HG03135 (cell line): ENCODE data around the gene PDZRN3.
"Not testable (repeated sequence)": the region's sequence is repeated elsewhere in the genome, so short reads cannot be mapped to it uniquely, and the experiment has no call there.

Experiments
- ATAC-seq: cut with Tn5 transposase; IDR thresholded peaks from one replicate; pipeline ENCODE4 v1.9.1; 2021; ENCODE audit warnings: mild to moderate bottlenecking, moderate library complexity; ENCODE audit not compliant: unreplicated experiment

The PDZRN3 gene

GRCh38 chr3:73470860-73471259 is 153.9 kb downstream of the PDZRN3 start:
- no peak for ATAC-seq

DNA sequence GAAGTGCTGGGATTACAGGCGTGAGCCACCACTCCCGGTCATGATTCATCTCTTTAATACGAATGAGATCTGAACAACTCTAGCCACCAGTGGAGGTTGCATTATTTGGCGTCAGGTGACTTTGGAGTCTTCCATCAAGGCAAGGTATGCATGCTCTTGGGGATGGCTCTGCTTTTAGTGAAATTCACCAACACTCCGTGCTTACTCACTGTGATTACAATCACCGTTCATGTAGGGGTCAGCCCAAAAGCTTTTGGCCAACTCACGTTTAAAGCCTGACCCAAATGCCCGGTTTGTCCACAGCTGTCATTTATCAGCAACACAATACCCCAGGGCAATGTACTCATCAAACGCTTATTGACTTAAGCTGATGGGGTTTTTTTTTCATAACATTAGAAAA is 155.4 kb downstream of the PDZRN3 start:
- no peak for ATAC-seq

DNA sequence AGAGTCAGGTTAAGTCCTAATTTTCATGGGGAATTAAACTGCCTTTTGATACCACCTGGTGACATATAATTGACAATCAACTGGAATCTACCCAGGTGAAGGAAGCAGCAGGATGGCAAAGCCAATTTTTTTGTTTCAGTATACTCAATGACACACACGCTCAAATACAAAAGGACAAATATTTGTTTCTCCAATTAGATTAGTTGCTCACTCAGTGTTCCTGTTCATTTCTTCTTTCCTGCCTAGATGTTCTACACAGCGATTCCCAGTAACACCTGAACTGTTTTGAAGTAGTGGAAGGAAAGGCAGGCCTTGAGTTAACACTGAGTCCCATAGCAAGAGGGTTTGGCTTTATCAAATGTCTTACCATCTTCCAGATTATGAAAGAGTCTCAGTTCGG is 157.5 kb downstream of the PDZRN3 start:
- ATAC-seq = no peak

GRCh38 chr3:73465926-73466325 is 158.8 kb downstream of the PDZRN3 start:
- no peak for ATAC-seq

GRCh38 chr3:73464126-73464525 is 160.6 kb downstream of the PDZRN3 start:
- not testable (repeated sequence) for ATAC-seq

GRCh38 chr3:73461547-73461946 is 163.2 kb downstream of the PDZRN3 start:
- no peak for ATAC-seq

GRCh38 chr3:73459711-73460110 is 165.0 kb downstream of the PDZRN3 start:
- ATAC-seq = no peak

DNA sequence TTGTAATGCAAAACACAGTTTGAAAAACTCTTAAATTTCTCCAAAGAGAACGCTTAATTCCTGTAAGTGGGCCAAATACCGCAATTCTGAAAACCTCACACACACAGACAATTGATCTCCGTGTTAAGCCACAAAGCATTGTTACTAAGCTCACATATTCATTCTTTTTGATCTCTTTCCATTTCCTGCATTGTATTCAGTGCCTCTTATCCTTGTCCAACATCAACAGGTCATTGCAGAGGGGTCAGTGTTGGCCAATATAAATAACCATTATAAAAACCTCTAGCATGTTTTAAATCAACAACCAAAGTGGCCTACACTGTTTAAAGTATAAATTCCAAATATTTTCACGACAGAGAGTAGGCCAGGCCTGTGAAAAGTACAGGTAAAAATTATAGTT is 171.1 kb downstream of the PDZRN3 start:
- no peak for ATAC-seq

- ATAC-seq = no peak
These were observed 172.0 kb downstream of the PDZRN3 start for GRCh38 chr3:73452729-73453128.

DNA sequence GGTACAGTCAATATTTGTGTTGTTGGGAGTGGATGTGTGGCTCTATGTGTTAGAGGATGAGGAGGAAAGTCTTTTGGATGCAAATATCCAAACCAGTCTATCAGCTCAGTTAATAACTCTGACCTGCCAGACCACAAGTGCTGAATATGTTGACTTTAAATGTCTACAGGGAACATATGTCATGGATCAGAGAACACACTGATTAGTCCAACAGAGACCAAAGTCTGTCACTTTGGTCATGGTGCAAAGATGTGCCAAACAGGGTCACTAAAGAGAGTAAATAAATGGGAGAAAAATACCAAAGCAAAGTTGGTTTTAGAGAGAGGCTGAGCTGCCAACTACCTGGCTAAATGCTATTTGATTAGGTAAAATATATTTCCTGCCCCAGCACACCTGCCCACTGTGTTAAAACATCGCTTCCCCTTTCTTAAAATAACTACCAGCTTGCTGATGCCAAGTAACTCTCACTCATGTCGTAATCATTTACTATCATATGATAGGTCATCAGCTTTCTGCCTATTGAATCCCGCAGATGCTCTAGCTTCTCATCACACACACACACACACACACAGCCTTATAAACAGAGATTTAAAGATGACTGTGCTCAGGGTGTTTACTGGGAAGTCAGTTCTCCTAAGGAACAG is 173.3 kb downstream of the PDZRN3 start:
- ATAC-seq = peak; percentile 36

DNA sequence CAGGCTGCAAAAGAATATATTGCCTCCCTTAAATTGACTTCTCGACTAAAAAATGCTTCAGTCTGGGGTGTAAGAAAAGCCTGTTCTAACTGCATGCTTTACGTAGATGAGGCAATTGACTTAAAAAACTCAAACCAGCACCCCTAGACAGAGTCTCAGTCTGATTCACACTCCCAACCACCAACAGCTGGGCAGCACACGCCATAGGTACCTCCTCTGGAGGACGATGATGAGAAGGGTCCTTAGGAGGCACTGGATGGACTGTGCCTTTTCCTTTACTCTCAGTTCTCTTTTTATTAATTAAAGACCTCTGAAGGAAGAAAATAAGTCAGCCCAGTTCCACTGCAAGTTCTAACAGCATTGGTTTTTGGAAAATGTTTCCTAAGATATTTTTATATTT is 175.0 kb downstream of the PDZRN3 start:
- ATAC-seq = no peak

- peak; percentile 89 for ATAC-seq
These were observed 175.9 kb downstream of the PDZRN3 start for GRCh38 chr3:73448761-73449301.

- no peak for ATAC-seq
These were observed 176.7 kb downstream of the PDZRN3 start for GRCh38 chr3:73448041-73448440.

DNA sequence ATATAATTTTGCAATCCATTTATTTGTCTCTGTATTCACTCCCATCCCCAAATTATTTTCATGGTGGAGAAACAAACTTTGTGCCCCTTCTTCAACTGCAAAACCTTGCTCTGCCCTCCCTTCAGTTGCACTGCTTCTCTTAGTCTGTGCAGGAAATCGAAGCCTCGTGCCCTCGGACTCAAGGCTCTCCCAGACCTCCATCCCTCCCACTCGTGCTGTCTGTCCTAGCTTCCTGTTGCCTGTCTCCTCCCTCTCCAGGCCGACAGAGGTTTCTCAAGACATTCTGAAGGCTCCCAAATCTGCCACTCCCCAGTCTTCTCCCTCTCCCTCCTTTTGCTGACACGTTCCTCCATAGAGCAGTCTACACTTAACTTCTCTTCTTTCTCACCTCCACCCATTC is 177.6 kb downstream of the PDZRN3 start:
- no peak for ATAC-seq

GRCh38 chr3:73446467-73447110 is 178.2 kb downstream of the PDZRN3 start:
- no peak for ATAC-seq

GRCh38 chr3:73442886-73443285 is 181.9 kb downstream of the PDZRN3 start:
- no peak for ATAC-seq

GRCh38 chr3:73442152-73442551 is 182.6 kb downstream of the PDZRN3 start:
- ATAC-seq = no peak

GRCh38 chr3:73437828-73438227 is 186.9 kb downstream of the PDZRN3 start:
- no peak for ATAC-seq

DNA sequence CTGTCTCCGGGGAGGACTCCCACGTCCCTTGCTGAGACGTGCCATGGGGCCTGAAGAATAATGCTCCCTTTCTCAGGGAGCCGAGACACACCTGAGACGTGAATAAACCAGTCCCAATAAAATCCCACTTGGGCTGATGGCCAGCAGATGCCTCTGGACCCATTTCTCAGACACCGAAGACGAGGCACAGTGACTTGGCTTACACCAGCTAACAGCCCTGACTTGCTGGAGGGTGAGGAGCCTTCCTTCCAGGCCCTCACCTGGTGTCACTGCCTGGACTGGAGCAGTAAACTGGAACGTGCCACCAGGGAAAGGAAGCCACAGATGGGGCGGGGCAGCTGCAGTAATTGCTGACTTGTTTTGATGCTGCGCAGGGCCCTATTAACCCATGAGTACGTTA is 189.7 kb downstream of the PDZRN3 start:
- ATAC-seq = no peak

GRCh38 chr3:73433687-73434086 is 191.1 kb downstream of the PDZRN3 start:
- no peak for ATAC-seq

GRCh38 chr3:73433079-73433478 is 191.7 kb downstream of the PDZRN3 start:
- ATAC-seq = no peak

DNA sequence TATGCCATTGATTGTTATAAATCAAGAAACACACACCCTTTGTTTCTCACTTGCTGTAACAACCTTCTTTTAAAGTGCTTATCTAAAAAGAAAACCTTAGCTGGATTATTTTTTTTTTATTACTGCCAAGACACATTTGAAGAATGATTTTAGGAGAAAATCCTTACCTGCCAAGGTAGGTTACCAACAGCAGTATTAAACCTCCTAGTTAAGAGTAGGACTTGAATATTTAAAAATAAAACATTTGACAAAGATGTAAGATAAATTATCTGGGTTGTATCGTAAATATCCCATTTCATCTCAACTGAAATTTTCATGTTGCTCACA is 192.1 kb downstream of the PDZRN3 start:
- ATAC-seq = no peak
